CD14-positive monocyte (primary cell): ENCODE data around the gene CD4. TPM values are rescaled to one million over a fixed set of nuclear protein-coding genes. Genes with fewer than 3 reads are reported as not detected.

Source experiments
- DNase-seq, 3 donors: peaks; one replicate each; pipeline ENCODE4 v3.0.0-alpha.2; 2011 to 2022
- H2AFZ ChIP-seq: 2 replicates; pipeline ENCODE4 v1.6.0; 2012; ENCODE audit warnings: mild to moderate bottlenecking, low read depth, low read length, inconsistent platforms; ENCODE audit not compliant: insufficient read depth, poor library complexity, severe bottlenecking
- H3K27ac ChIP-seq, 2 donors: 1 replicate in 1 of 2; 2 replicates in 1 of 2; pipeline ENCODE4 v1.5.1; 2012 to 2013; ENCODE audit warnings: low read length in 2 of 2, control low read depth in 1 of 2, inconsistent platforms in 1 of 2, low read depth in 1 of 2, mild to moderate bottlenecking in 1 of 2
- H3K27me3 ChIP-seq, 2 donors: one replicate each; pipeline versions ENCODE4 v1.6.0 to v1.6.1; 2011 to 2013; ENCODE audit warnings: low read length in 2 of 2; ENCODE audit not compliant: control insufficient read depth in 2 of 2, insufficient read depth in 2 of 2
- H3K36me3 ChIP-seq, 2 donors: replicated peaks in 1 of 2; 1 replicate in 1 of 2; 2 replicates in 1 of 2; pipeline versions ENCODE4 v1.5.1 to v1.6.1; 2012 to 2013; ENCODE audit warnings: low read length in 2 of 2, control low read depth in 1 of 2, inconsistent platforms in 1 of 2, mild to moderate bottlenecking in 1 of 2; ENCODE audit not compliant: insufficient read depth in 2 of 2, control insufficient read depth in 1 of 2
- H3K4me1 ChIP-seq, 2 donors: 1 replicate in 1 of 2; 2 replicates in 1 of 2; pipeline versions ENCODE4 v1.5.1 to v1.6.1; 2012 to 2013; ENCODE audit warnings: low read length in 2 of 2, control low read depth in 1 of 2, inconsistent platforms in 1 of 2, mild to moderate bottlenecking in 1 of 2, moderate library complexity in 1 of 2; ENCODE audit not compliant: insufficient read depth in 2 of 2, control insufficient read depth in 1 of 2
- H3K4me2 ChIP-seq: replicated peaks from 2 replicates; pipeline ENCODE3; 2012; ENCODE audit warnings: low read length, moderate library complexity, mild to moderate bottlenecking; ENCODE audit not compliant: poor library complexity, severe bottlenecking; ENCODE audit errors: extremely low read depth
- H3K4me3 ChIP-seq, 3 experiments: fragments of 200-600 bp in 1 of 3; sonication (generic) in 1 of 3; replicated peaks in 1 of 3; 1 replicate in 2 of 3; 2 replicates in 1 of 3; pipeline ENCODE4 v1.5.1; 2011 to 2013; ENCODE audit warnings: low read length in 3 of 3, mild to moderate bottlenecking in 3 of 3, control low read depth in 2 of 3, low read depth in 2 of 3, inconsistent platforms in 1 of 3, moderate library complexity in 1 of 3
- H3K79me2 ChIP-seq: 2 replicates; pipeline ENCODE4 v1.6.0; 2012; ENCODE audit warnings: mild to moderate bottlenecking, control low read depth, inconsistent platforms, low read length, moderate library complexity; ENCODE audit not compliant: insufficient read depth
- H3K9ac ChIP-seq: 2 replicates; pipeline ENCODE4 v1.6.0; 2017; ENCODE audit warnings: low read length, mild to moderate bottlenecking; ENCODE audit not compliant: insufficient read depth, poor library complexity, severe bottlenecking
- H3K9me3 ChIP-seq, 2 donors: replicated peaks in 1 of 2; 1 replicate in 1 of 2; 2 replicates in 1 of 2; pipeline versions ENCODE4 v1.5.1 to v1.6.1; 2012 to 2013; ENCODE audit warnings: low read length in 2 of 2, control low read depth in 1 of 2; ENCODE audit not compliant: control insufficient read depth in 1 of 2, insufficient read depth in 1 of 2
- H4K20me1 ChIP-seq: 2 replicates; pipeline ENCODE4 v1.6.0; 2012; ENCODE audit warnings: mild to moderate bottlenecking, low read length, control low read depth, moderate library complexity; ENCODE audit not compliant: insufficient read depth
- H3K27ac Mint-ChIP-seq, 7 donors: one replicate each; pipeline ENCODE4 v1.8.0; 2020; ENCODE audit warnings: mild to moderate bottlenecking in 7 of 7, mixed read lengths in 7 of 7, moderate library complexity in 6 of 7, inconsistent platforms in 2 of 7
- H3K27me3 Mint-ChIP-seq, 3 donors: one replicate each; pipeline ENCODE4 v1.8.0; 2021 to 2022; ENCODE audit warnings: low read depth in 3 of 3, mild to moderate bottlenecking in 3 of 3, mixed read lengths in 3 of 3, moderate library complexity in 3 of 3, inconsistent platforms in 1 of 3
- H3K36me3 Mint-ChIP-seq, 2 donors: one replicate each; pipeline ENCODE4 v1.8.0; 2020; ENCODE audit warnings: mixed read lengths in 2 of 2, inconsistent platforms in 1 of 2, mild to moderate bottlenecking in 1 of 2
- H3K4me1 Mint-ChIP-seq: one replicate; pipeline ENCODE4 v1.8.0; 2020; ENCODE audit warnings: mild to moderate bottlenecking, mixed read lengths
- H3K4me3 Mint-ChIP-seq, 2 donors: one replicate each; pipeline ENCODE4 v1.8.0; 2020; ENCODE audit warnings: mild to moderate bottlenecking in 2 of 2, mixed read lengths in 2 of 2, moderate library complexity in 1 of 2
- H3K9me3 Mint-ChIP-seq, 7 donors: one replicate each; pipeline ENCODE4 v1.8.0; 2020 to 2022; ENCODE audit warnings: mixed read lengths in 7 of 7, mild to moderate bottlenecking in 6 of 7, moderate library complexity in 6 of 7, inconsistent platforms in 2 of 7
- WGBS: methylation state at CpG from one replicate; pipeline ENCODE4 v1.1.5; 2013; ENCODE audit warnings: missing lambda C conversion rate; ENCODE audit not compliant: insufficient coverage; 5-methylcytosine and 5-hydroxymethylcytosine counted together
- intact Hi-C, 2 donors: fragments of 100-400 bp; cut with micrococcal nuclease; formaldehyde crosslinking; loops; one replicate each; pipeline versions ENCODE4 v1.15.0 to v1.15.1; 2023
- polyA plus RNA-seq, 3 donors: library from polyadenylated mRNA; depleted of rRNA in 1 of 3; unstranded in 2 of 3; stranded (reverse) in 1 of 3; fragments of 300-500 nt in 2 of 3; fragments of >200 nt in 1 of 3; fragmentation: Illumina TruSeq in 2 of 3; gene quantifications; 1 replicate in 2 of 3; 2 replicates in 1 of 3; pipeline ENCODE4 v1.2.3, GENCODE V29; 2012 to 2021
- TF ChIP-seq, protein P1 (sequence below): fragments of 200-600 bp; IDR thresholded peaks from one replicate; pipeline ENCODE4 v1.8.0; 2022; ENCODE audit warnings: antibody characterized with exemption, mild to moderate bottlenecking

Gene CD4
- polyA plus RNA-seq, 3 donors, result 261 to 371 (median 269) TPM

DNA sequence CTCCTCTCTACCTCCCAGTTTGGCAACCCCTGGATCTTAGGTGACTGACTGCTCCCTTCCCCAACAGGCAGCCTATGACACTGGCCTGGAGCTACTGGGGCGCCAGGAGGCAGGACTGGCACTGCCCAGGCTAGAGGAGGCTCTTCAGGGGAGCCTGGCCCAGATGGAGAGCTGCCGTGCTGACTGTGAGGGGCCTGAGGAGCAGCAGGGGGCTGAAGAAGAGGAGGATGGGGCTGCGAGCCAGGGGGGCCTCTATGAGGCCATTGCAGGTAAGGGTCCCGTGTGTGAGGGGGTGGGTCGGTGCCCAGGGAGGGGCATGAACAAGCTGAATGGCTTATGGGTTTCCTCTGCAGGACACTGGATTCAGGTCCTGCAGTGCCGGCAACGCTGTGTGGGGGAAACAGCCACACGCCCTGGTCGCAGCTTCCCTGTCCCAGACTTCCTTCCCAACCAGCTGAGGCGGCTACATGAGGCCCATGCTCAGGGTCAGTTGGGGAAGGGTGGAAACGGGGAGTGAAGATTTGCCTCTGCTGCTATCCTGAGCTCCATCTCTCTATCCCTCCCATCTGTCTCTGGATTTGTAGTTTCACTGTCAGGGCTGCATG, 41.1 kb downstream of the CD4 start:
- H3K27me3 Mint-ChIP-seq, result peaks cover 46 to 57% (median 52%) of the 10 kb centered on the region in 3 donors

DNA sequence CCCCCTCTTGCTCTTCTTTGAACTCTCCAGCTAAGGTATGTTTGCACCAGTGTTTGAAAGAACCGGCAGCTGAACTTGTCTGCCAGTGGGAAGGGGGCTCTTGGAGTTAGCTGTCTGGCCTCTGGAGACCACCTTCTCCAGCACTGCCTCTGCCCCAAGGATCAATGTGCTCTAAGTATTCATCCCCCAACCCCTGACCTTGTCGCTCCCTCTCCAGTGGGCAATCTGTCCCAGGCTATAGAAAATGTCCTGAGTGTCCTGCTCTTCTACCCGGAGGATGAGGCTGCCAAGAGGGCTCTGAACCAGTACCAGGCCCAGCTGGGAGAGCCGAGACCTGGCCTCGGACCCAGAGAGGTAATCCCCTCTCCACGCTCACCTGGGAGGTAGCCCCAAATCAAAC, 41.7 kb downstream of the CD4 start:
- Histone ChIP-seq H3K79me2 (no peaks in the 10 kb centered on the region), H3K4me1 (peaks cover 18 to 29% of the 10 kb centered on the region in 2 donors), H3K27ac (no peak overlapping the region), H3K27me3 (peaks cover 12 to 47% of the 10 kb centered on the region in 2 donors), H3K9me3 (peaks cover 0 to 6% of the 10 kb centered on the region in 2 donors), H2AFZ (no peak overlapping the region), H3K4me3 (no peak overlapping the region), H4K20me1 (peaks cover 17% of the 10 kb centered on the region), H3K4me2 (no peak overlapping the region), H3K36me3 (no peaks in the 10 kb centered on the region), H3K9ac (no peak overlapping the region)
- H3K27me3 Mint-ChIP-seq, result peaks cover 46 to 55% (median 49%) of the 10 kb centered on the region in 3 donors
- H3K4me3 Mint-ChIP-seq, result peak overlapping the region in 1 of 2 donors; percentile 70
- peaks cover 0 to 12% (median 8%) of the 10 kb centered on the region in 7 donors for H3K9me3 Mint-ChIP-seq
- no peak for DNase-seq
- no peak overlapping the region for H3K27ac Mint-ChIP-seq
- intact Hi-C loops, result no loop called here
- H3K36me3 Mint-ChIP-seq, result peaks cover 6 to 13% of the 10 kb centered on the region in 2 donors
- TF ChIP-seq, protein P1, sequence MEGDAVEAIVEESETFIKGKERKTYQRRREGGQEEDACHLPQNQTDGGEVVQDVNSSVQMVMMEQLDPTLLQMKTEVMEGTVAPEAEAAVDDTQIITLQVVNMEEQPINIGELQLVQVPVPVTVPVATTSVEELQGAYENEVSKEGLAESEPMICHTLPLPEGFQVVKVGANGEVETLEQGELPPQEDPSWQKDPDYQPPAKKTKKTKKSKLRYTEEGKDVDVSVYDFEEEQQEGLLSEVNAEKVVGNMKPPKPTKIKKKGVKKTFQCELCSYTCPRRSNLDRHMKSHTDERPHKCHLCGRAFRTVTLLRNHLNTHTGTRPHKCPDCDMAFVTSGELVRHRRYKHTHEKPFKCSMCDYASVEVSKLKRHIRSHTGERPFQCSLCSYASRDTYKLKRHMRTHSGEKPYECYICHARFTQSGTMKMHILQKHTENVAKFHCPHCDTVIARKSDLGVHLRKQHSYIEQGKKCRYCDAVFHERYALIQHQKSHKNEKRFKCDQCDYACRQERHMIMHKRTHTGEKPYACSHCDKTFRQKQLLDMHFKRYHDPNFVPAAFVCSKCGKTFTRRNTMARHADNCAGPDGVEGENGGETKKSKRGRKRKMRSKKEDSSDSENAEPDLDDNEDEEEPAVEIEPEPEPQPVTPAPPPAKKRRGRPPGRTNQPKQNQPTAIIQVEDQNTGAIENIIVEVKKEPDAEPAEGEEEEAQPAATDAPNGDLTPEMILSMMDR, result no peak
- H3K4me1 Mint-ChIP-seq, result peaks cover 18% of the 10 kb centered on the region
- 97% methylated on average over 5 of the region's 6 CpGs for WGBS

More for the DNA sequence above, 41.1 kb downstream of the CD4 start:
- no peak for DNase-seq
- H3K27ac ChIP-seq, result no peak overlapping the region
- H3K36me3 Mint-ChIP-seq, result peaks cover 6 to 15% of the 10 kb centered on the region in 2 donors
- intact Hi-C loops, result no loop called here
- peak overlapping the region in 1 of 7 donors; percentile 46 for H3K27ac Mint-ChIP-seq
- H3K27me3 ChIP-seq, result peaks cover 12 to 49% of the 10 kb centered on the region in 2 donors
- WGBS, result 80% methylated on average over 2 of the region's 11 CpGs
- TF ChIP-seq, protein P1, result no peak
- no peaks in the 10 kb centered on the region for H3K36me3 ChIP-seq
- no peaks in the 10 kb centered on the region for H3K79me2 ChIP-seq
- H4K20me1 ChIP-seq, result peaks cover 22% of the 10 kb centered on the region
- H3K9me3 Mint-ChIP-seq, result peaks cover 0 to 12% (median 8%) of the 10 kb centered on the region in 7 donors
- no peak overlapping the region for H3K9ac ChIP-seq
- H3K4me3 Mint-ChIP-seq, result peak overlapping the region in 1 of 2 donors; percentile 95
- H3K4me1 ChIP-seq, result peaks cover 15 to 27% of the 10 kb centered on the region in 2 donors
- H3K4me2 ChIP-seq, result no peak overlapping the region
- H3K9me3 ChIP-seq, result peaks cover 0 to 6% of the 10 kb centered on the region in 2 donors
- H2AFZ ChIP-seq, result no peak overlapping the region
- no peak overlapping the region for H3K4me3 ChIP-seq
- H3K4me1 Mint-ChIP-seq, result peaks cover 20% of the 10 kb centered on the region
